ENCODE results near the gene USP4.

Gene USP4, protein sequence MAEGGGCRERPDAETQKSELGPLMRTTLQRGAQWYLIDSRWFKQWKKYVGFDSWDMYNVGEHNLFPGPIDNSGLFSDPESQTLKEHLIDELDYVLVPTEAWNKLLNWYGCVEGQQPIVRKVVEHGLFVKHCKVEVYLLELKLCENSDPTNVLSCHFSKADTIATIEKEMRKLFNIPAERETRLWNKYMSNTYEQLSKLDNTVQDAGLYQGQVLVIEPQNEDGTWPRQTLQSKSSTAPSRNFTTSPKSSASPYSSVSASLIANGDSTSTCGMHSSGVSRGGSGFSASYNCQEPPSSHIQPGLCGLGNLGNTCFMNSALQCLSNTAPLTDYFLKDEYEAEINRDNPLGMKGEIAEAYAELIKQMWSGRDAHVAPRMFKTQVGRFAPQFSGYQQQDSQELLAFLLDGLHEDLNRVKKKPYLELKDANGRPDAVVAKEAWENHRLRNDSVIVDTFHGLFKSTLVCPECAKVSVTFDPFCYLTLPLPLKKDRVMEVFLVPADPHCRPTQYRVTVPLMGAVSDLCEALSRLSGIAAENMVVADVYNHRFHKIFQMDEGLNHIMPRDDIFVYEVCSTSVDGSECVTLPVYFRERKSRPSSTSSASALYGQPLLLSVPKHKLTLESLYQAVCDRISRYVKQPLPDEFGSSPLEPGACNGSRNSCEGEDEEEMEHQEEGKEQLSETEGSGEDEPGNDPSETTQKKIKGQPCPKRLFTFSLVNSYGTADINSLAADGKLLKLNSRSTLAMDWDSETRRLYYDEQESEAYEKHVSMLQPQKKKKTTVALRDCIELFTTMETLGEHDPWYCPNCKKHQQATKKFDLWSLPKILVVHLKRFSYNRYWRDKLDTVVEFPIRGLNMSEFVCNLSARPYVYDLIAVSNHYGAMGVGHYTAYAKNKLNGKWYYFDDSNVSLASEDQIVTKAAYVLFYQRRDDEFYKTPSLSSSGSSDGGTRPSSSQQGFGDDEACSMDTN

DNA sequence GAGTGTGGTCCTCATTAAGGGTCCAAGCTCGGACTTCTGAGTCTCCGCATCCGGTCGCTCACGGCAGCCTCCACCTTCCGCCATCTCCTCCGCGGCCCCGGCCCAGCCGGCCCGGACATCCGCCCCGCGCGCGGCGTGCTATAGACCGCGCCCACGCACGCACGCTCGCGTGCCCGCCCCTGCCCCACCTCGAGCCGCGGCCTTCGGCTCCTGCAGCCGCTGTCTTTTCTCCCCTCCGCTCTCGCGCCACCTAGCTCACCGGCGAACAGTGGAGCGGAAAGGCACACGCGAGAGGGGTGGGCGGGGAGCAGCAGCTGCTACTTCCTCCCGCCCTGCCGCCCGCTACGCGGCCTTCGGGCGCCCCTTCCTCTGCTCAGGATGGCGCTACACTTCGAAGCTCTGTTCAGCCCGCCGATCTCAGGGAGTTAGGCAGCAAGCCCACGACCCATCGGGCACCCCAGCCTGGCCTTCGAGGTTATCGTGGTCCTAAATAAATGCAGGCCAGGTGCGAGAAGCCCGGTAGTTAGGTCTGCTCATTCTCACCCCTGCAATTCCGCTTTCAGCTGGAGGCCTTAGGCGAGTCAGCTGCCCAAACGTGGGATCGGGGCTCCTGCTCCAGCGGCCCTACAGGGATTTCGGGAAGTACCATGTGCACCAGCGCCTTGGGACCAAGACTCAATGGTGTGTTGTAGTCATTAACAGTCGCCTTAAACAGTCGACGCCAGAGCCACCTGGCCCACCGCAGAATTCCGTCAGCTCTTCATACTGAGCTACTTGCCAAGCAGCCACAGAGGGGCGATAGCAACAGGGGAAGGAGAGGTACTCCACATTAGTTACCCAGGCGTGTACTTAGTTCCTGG lies at the start of gene USP4:
Gene USP4, minus strand, starts transcription at position 113 of the 860 bp plus-strand sequence. Its CDS starts 29 bp downstream, at position 84.
- TF ChIP-seq, protein P1, sequence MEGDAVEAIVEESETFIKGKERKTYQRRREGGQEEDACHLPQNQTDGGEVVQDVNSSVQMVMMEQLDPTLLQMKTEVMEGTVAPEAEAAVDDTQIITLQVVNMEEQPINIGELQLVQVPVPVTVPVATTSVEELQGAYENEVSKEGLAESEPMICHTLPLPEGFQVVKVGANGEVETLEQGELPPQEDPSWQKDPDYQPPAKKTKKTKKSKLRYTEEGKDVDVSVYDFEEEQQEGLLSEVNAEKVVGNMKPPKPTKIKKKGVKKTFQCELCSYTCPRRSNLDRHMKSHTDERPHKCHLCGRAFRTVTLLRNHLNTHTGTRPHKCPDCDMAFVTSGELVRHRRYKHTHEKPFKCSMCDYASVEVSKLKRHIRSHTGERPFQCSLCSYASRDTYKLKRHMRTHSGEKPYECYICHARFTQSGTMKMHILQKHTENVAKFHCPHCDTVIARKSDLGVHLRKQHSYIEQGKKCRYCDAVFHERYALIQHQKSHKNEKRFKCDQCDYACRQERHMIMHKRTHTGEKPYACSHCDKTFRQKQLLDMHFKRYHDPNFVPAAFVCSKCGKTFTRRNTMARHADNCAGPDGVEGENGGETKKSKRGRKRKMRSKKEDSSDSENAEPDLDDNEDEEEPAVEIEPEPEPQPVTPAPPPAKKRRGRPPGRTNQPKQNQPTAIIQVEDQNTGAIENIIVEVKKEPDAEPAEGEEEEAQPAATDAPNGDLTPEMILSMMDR (conservative IDR thresholded peaks at IDR 0.05; ENCODE audit: low read length), result peak; percentile 62
- DNase-seq (ENCODE audit: low read depth), result peak; percentile 82
- peak within 1 kb of the TSS; percentile 87 for H3K4me3 ChIP-seq (ENCODE audit: low read length)

DNA sequence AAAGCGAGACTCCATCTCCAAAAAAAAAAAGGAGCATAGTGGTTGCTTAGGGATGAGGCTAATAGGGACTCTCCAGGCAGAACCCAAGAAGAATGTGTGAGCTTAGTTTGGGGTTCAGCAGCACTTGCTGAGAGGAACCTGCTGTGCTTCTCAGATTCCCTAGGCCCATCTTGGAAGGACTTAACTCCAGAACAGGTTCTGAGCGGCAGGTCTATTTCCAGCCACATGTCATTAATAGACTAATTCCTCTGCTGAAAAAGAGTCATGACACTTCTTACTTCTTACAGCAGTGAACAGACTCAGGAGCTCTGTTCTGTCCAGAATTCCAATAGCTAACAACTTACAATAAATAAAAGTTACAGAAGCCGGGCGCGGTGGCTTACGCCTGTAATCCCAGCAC lies 49.4 kb upstream of the USP4 start:
- H3K4me3 ChIP-seq (ENCODE audit: low read length), result no peak overlapping the region
- TF ChIP-seq, protein P1 (conservative IDR thresholded peaks at IDR 0.05; ENCODE audit: low read length), result no peak
- DNase-seq (ENCODE audit: low read depth), result no peak

DNA sequence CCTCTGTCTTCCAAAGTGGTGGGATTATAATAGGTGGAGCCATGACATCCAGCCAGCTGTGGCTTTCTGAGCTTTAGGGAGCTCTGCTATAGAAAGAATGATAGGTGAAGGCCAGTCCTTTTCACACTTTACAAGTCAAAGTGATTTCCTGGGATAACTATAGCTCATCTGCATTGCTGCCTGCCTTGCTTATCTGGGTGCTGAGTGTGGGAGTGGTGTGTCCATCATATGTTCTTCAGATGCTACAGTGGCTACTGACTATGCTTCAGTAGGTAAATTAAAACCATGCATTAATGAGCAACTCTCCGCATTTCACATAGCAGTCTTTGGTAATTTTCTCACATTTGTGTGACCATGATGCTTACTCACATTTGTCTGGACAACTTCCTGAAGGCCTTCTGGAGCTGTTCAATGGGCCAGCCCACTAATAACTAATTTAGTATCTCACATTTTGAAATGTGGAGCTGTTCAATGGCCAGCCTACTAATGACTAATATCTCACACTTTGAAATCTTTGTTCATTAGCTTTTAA lies 48.5 kb upstream of the USP4 start:
- no peak overlapping the region for H3K4me3 ChIP-seq (ENCODE audit: low read length)
- TF ChIP-seq, protein P1 (conservative IDR thresholded peaks at IDR 0.05; ENCODE audit: low read length), result no peak
- peak; percentile 64 for DNase-seq (ENCODE audit: low read depth)

DNA sequence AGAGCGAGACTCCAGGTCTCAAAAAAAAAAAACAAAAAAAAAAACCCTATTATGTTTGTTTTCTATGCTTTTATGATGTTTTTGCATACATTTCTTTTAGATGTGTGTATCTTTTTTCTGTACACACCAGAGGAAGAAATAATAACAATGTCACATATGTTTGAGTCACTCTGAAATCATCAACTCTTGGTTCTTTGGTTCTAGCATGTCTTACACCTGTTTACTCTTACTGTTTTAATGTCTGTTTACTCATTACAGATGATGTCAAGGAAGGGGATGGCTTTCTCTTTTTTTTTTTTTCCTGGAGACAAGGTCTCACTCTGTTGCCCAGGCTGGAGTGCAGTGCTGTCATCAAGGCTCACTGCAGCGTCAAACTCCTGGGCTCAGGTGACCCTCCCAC lies 47.9 kb upstream of the USP4 start:
- TF ChIP-seq, protein P1 (conservative IDR thresholded peaks at IDR 0.05; ENCODE audit: low read length), result no peak
- DNase-seq (ENCODE audit: low read depth), result peak; percentile 15
- H3K4me3 ChIP-seq (ENCODE audit: low read length), result no peak overlapping the region

DNA sequence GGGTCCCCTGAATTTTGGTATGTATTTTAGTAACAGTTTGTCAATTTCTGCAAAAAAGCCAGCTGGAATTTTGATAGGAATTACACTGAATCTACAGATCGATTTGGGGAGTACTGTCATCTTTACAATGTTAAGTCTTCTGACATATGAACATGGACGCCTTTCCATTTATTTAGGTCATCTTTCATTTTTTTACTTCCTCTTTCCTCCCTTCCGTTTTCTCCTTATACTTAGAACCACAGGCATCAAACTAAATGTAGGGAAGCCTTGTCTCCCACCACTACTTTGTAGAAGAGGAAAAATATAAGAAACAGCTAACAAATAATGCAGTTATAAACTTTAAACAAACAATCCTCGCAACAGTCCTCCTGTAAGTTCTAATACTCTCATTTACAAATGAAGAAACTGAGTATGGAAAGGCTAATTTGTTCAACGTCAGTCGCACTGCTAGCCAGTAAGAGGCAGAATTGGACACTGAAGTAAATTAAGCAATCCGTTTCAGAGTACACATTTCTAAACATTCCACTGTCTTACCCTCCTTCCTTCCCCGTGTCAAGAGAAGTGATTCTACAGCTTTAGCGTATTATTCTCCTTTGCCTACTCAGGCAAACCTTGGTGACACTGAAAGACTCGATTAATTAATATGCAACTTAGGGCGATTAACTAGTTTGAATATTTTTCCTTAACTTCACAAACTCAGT lies 46.4 kb upstream of the USP4 start:
- H3K4me3 ChIP-seq (ENCODE audit: low read length), result no peak overlapping the region
- no peak for DNase-seq (ENCODE audit: low read depth)
- TF ChIP-seq, protein P1 (conservative IDR thresholded peaks at IDR 0.05; ENCODE audit: low read length), result no peak

DNA sequence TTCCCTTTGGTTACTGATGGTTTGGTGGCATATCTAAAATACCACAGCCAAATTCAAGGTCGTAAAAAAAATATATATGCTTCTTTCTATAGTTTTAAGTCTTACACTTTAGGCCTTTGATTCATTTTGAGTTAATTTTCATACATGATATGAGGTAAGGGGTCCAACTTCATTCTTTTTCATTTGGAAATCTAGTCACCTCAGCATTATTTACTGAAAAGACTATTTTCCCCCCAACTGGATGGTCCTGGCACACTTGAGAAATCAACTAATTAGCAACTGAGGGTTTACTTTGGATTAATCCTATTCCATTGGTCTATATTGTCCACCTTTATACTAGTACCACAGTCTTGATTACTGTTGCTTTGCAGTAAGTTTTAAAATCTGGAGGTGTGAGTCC lies 45.8 kb upstream of the USP4 start:
- TF ChIP-seq, protein P1 (conservative IDR thresholded peaks at IDR 0.05; ENCODE audit: low read length), result no peak
- DNase-seq (ENCODE audit: low read depth), result no peak
- H3K4me3 ChIP-seq (ENCODE audit: low read length), result no peak overlapping the region
